Putamen (tissue), 1 donor: ENCODE results near the gene CLSTN2.
"Not testable (repeated sequence)": the region's sequence is repeated elsewhere in the genome, so short reads cannot be mapped to it uniquely, and the experiment has no call there.

ENCODE experiments used
- DNase-seq: peaks from one replicate; pipeline ENCODE4 v3.0.0-alpha.2; 2016; ENCODE audit warnings: low spot score

Gene CLSTN2

DNA sequence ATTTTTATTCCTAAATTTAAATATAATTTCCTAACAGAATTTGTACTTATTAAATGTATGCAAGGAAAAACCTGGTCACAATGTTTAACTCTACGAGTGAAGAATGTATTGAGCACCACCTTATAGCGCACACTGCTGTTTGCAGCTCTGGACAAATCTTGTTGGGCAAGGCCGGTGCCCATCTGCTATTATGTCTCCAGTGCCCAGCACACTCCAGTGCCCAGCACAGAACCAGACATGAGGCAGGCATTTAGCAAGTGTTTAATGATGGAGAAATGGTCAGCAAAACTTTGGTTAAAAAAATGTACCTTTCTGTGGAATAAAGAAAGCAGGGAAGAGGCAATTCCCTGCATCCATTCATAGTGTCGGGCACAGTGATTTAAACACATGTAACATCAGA is 488.2 kb downstream of the CLSTN2 start:
- DNase-seq: no peak

DNA sequence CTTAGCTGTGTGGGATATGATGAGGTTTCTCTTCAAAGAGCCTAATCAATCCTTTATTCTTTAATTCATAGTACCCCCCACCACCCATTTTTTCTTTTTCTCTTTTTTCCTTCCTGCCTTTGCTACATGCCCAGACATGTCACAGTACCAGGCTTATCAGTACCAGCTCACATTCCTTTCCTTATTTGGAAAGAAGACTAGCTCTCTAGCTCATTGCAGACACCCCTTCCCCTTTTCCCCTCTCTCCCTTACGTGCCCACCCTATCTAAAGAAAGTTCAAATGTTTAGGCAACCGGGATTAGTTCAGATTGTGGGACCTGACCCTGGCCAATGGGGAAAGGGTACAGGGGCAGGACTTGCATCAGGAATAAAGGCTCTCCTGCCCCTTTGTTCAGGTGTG is 488.6 kb downstream of the CLSTN2 start:
- DNase-seq: not testable (repeated sequence)

DNA sequence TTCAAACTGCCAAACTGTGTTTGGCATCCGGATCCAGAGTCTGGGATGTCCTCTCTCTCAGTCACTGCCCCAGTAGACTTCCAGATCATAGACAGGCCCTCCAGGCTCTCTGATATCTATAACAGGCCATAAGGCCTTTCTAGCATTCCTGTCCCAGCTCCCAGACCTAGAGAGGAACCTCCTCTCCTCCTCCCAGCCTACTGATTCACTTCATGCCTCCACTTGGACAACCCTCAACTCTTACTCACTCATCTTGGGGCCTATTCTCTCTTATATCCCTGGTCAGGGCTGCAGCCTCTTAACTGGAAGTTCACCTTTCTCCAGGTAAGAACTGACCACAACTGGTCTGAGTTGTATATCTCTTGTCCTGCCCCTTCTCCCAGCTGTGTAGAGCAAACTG is 489.2 kb downstream of the CLSTN2 start:
- no peak for DNase-seq

DNA sequence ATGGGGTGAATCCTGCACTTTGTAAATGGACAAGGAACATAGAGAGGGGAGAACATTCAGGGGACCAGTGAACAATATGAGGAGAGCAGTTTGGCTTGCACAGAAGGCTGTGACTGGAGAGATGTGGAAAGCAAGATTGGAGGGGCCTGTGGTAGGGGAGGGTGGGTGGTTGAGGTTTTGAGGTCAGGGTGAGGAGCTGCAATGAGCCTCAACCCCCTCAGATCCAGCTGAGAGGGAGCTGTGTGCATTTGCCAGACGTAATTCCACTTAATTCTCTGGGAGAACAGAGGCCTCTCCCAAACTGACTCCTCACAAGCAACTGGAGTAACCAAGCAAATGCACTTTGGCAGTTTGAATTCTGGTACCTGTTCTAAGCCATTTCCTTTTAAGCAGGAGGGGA is 489.7 kb downstream of the CLSTN2 start:
- no peak for DNase-seq

DNA sequence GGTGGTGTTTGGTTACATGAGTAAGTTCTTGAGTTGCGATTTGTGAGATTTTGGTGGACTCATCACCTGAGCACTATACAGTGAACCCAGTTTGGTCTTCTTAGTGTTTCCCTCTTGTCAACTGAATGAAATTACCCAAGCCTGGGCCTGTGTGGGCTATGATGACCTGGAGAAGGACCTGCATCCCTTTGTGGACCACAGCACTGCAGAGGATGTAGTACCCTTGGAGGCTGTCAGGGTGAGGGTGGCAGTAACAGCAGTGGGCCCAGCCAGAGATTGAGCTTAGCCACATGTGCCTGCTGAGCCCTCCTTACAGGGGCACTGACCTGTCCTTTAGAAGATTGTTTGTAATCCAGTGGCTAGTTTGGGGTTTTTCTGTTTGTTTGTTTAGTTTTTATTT is 492.8 kb downstream of the CLSTN2 start:
- no peak for DNase-seq

DNA sequence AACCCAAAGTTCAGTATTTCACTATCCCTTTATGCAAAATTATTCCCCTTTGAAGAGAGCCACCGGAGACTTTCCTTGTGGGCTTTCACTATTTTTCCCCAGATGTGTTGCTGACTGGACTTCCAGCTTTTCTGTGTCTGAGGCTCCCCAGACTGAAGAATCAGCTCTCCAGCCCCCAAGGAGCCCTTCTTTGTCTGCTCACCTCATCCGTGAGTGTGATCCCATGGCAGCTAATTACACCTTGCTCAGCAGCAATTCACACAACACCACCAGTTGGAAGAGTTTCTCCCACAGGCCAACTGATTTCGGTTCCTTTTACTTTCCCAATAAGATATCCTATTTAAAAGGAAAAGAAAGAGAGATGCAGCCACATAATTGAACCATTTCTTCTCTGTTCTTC is 493.4 kb downstream of the CLSTN2 start:
- DNase-seq: no peak

DNA sequence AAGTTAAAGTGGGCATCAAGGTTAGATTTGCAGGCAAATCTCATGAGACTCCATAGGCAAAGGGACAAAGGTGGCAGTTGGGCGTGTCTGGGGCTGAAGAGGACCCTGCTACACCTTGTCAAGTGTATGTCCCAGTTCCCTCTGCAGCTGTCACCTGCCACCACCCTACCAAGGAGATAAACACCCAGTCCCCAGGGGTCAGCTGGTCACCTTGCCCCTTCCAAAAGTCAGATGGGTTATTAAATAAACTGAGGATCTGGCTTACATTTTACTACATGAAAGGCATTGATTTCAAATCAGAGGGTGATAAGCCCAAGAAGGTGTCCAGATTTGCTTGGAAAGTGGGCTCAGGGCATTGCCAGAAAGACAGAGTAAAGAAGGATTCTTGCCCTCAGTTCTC is 494.8 kb downstream of the CLSTN2 start:
- DNase-seq: no peak

DNA sequence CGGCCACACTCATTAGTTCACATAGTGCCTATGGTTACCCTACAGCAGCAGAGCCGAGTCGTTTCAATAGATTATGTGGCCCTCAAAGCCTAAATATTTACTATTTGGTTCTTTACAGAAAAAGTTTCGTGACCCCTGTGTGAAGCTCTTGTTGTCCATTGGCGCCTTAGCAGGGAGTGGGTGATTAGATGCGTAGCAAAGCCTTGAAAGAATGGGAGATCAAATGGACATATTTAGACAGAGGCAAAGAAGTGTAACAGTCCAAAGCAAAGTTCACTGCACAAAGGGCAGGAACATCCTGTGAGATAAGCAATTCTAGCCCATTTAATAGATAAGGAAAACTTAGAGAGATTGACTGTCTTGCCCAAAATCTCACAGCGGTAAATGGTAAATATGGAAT is 495.5 kb downstream of the CLSTN2 start:
- no peak for DNase-seq

DNA sequence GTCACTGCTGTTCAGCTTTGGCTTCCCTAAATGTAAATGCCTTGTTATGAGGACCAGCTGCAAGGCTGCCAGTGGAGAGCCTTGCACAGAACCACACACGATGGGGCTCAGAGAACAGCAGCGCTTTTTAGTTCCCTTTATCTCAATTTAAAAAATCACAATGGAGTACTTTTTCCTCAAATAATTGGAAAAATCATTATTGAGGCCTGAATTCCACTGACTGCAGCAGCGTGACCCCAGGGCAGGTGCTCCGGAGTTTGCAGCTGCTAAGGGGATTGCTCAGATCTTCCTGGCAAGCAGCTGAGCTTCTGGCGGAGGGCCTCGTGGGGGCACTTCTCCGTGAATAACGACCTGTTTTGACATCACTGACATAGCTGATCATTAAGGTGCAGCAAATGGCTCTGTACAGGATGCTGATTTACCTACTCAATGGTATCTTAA is 497.3 kb downstream of the CLSTN2 start:
- no peak for DNase-seq

DNA sequence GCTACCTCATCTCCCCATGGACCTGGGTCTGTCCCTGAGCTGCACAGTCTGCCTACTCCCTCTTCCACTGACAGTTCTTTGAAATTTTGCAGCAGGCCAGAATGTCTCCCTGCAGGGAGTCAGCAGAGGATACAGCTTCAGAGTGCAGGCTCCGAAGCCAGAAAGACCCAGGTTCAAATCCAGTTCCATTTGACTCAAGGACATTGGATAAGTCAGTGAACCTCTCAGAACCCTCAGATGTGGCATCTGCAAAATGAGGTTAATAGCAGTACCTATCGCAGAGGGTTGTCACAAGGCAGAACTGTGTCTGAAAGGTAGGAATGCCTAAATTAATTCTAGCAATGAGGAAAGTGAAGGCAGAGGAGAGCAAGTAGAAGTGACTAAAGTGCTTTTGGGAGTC is 498.4 kb downstream of the CLSTN2 start:
- DNase-seq: no peak

DNA sequence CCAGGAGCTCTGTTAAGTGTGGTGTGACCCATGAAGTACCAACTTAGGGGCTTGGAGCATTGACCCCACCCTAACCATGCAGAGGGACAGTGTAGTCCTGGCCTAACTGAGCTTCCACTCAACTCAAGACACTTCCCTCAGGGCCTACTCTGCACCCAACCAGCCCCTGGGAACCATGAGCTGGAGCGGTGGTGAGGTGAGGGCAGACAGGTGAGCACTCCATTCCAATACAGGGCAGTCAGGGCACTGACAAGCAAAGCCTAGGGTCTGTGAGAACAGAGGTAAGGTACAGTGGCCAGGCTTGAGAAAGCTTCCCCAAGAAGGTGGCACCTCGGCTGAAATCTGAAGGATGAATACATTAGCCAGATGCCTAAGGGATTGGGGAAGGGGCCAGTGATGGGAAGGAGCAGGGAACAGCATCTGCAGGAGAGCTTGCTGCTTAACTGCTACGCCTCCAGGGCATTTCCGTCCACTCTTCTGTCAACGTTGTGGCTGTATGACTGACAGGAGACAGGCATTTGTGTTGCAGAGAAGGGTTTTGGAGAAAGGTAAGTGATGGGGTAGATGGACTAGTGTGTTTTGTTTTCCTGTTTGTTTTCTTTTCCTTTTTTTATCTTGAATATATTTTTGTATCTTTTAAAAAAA is 499.4 kb downstream of the CLSTN2 start:
- no peak for DNase-seq

DNA sequence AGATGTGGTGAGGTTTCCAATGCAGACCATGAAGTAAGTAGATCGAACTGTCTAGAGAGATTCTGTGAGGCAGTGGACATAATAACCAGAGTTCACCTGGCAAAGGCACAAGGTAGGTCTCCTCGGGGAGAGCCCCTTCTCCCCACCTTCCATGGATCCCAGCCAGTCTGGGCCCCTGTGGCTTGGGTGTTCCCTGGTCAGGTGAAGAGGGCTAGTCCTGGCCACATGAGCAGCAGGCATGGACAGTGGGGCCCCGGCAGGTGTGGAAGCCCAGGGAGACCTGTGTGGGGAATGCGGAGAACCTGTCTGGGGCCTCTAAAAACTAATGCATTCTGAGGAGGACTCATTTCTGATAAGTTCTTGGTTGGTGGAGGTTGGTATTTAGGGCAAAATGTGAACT is 501.4 kb downstream of the CLSTN2 start:
- no peak for DNase-seq

DNA sequence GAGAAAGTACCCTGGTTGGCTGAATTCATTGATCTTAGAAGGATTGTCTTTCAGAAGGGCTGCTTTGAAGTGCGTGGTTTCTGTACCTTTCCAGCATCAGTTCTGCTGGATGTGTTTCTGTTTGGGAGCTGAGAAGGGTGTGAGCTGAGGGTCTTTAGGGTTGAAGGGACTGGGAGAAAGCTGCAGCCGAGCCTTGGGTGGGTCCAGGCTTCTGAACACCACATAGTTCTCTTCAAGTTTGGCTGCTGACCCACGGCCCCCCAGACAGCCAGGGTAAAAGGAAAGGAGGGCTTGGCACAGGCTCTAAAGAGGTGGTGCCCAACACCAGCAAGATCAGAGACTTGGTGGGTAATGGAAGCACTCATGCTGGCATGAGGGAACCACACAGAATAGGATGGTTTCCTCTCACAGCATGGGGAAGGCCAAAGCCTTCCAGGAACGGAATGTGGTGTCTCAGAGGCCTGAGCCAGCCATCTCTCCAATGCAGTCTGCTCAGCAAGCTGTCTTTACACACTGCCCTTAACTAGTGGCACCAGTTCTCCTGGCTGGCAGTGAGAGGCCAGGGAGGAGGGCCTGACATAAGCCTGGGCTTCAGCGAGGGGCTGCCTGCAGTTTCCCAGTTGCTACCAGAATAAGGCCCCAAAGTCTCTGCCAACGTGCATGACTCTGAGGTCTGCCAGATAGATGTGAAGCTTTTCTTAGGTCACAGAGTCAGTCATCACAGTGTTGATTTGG is 503.9 kb downstream of the CLSTN2 start:
- DNase-seq: no peak

DNA sequence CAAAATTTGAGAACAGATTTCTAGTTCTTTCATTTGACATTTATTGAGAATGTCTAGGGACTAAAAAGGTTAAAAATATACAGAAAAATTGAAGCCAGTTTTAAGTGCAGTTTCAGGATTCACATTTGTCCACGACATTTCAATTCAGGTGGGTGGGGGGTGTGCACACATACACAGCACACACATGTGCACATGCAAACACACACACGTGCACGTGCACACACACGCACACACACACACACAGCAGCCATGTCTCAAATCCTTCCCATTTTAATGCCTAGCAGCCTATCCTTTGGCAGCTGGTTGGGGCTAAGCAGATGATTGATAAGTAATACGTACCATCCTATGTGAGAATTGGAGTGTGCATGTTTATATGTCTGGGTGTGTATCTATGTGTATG is 504.5 kb downstream of the CLSTN2 start:
- DNase-seq: no peak

DNA sequence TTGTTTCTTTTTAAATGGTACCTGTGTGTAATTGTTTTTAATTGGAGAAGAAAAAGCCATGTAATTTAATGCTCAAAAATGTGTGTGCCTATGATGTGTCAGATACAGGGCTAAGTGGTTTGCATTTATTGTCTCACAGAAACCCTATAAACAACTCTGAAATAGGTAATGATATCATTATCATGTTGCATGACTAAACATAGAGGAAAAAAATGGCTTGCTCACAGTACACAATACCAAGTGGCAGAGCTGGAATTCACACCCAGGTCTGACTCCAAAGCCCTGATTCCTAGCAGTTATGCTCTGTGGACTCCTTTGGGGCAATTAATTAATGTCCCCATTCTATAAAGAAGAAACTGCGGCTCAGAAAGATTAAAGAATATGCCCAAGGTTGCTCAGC is 505.5 kb downstream of the CLSTN2 start:
- no peak for DNase-seq

DNA sequence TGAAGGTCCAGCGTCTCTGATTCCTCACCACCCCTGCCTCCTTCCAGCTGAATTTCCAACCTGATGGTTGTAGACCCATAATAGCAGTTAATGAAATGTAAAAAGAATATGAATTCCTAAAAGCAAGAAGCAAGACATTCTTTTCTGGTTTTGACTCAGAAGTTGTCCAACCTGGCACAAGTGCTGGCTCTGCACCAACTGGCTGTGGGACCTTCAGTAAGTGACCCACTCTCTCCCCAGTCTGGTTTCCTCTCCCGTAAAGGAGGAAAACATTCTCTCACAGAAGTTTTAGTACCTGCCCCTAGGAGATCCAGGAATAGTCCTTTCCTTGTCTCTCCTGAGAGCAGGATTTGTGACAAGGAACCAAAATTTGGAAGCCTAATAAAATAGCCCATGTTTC is 506.0 kb downstream of the CLSTN2 start:
- DNase-seq: no peak

DNA sequence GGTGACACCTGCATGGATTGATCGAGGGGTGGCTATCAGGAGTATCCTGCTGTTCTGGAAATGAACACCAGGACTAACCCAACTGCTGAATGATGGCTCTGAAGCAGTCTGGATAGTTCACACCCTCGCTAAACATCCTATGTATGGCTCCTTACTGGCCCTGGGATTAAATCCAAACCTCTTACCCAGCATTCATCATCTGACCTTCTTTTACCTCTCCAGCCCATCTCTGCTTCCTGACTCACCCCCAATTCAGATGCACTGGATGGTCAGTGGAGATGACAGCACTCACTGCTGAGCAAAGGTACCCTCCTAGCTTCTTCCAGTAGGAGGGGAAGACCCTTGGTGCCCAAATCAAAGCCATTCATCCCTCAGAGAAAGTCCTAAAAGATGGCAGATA is 507.6 kb downstream of the CLSTN2 start:
- DNase-seq: no peak

DNA sequence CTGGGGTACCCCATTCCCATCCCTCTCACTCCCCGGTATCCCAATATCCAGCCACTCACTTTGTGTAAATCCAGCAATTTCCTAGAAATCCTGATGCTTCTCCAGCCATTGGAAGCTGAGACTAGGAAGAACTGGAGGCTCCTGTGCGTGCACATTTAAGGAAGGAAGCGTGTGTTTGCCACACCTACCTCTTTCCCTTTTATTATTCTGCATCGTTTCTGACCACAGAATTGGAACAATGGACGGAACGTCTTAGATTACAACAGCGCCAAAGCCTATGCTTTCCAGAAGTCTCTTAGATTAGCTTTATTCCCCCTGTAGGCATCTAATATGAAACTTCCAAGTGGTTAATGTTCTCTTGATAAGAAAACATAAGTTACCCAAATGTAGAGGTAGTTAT is 508.1 kb downstream of the CLSTN2 start:
- no peak for DNase-seq

DNA sequence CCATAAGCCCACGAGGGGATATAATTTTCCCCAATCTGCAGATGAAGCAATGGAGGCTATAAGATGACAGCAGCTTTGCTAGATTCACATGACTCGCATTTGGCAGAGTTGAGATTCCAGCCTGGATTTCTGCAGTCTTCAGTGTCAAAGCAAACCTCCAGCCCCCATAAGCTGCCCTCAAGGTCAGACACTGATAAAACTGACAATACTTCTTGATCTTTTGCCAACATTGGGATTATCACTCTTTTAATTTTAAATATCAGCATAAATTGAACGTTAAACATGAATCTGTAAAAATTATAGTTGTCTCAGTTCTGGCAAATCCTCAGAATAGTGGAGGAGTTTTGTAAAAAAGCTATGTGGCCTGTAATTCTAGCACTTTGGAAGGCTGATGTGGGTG is 508.8 kb downstream of the CLSTN2 start:
- no peak for DNase-seq

DNA sequence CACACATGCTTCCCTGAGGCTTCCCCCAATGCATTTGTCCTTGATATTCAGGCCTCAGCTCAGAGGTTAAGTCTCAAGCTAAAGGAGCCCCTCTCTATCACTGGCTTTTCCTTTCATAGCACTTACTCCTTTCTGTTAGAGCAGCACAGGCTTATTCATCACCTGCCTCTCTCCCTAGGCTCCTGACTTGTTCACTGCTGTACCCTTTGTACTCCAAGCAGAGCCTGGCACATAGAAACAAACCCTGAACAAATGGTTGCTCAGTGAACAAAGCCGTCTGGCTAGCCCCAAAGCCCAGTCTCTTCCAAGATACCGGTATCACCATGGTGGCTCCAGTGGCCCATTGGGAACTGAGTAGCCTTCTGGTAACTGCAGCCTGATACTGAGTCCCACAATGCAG is 511.7 kb downstream of the CLSTN2 start:
- no peak for DNase-seq

DNA sequence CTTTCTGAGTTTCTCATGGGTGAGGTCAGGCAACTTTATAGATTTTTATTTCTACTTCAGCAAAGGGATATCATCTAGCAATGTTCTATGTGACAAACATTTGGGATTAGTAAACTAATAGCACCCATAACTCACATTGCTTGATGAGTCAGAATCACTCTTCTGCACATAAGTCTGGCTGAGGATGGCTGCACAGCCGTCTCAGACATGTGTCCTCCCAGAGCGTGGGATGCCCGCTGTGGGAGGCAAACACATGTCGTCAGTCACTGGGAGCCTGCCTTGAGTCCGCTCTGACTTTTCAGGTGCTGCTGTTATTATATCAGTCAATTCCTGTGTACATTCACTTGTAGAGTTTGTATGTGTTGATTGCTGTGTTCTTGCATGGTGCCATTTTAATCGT is 512.2 kb downstream of the CLSTN2 start:
- no peak for DNase-seq

DNA sequence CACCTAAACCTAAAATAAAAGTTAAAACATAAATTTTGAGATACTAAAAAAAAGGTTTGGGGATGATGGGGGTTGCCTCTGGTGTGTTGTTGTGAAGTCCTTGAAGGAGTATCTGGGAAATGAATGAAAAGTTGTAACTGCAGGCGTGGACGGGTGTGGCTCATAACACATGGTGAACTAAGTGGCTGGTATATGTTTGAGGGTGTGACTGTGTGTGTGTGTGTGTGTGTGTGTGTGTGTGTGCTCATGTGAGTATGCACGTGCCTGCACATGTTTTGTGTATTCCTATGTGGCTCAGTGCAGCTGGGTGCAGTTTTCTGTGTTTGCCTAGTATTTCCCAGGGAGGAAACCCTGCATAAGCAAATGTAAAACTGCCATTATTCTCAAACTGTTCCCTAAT is 513.0 kb downstream of the CLSTN2 start:
- no peak for DNase-seq

DNA sequence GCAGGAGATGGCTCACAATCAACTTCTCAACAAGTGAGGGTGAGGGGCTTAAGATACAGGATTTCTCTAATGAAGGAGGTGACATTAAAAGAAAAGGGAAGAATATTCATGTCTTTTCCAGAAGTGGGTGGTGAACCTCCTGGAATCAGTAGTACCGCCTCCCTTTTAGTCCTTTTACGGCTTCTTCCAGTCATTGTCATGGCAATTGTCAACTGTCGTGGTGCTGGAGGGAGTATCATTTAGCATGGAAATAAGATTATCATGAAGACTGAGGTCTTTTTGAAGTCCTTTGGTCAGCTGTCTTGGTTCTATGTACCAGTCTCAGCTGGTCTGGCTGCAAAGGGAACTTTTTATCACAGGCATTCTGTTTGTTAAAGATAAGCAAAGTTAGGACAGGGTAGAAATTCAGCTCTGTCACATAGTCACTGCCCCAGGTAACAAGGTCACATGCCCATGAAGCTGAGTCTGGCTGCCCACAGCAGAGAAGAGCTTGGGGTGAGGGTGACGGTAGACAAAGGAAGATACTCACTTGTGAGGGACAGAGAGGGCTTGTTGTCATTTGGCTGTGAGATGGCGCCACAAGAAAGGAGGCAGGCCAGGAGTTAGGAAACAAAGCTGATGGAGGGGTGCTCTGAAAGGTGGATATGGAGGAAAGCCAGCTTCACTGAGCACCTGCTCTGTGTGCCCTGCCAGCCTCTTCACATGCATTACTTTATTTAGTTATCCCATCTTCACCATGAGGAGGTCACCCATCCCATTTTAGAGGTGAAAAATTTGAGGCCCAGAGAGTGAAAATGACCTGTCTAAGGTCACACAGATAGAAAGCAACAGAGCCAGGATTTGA is 514.6 kb downstream of the CLSTN2 start:
- DNase-seq: no peak
